SK-N-SH treated with all-trans-retinoic acid at 6 μM for 48 hours (cell line): ENCODE results near the gene OCA2.

Source experiments
- ZFP30 ChIP-seq: fragments of 450-650 bp; formaldehyde crosslinking; IDR thresholded peaks from 2 replicates; pipeline ENCODE4 v1.5.0; 2022; ENCODE audit warnings: mild to moderate bottlenecking, moderate library complexity
- TF ChIP-seq, protein P1 (sequence below): fragments of 250-450 bp; sonication (Bioruptor Pico); IDR thresholded peaks from 2 replicates; pipeline ENCODE4 v1.5.1; 2021; ENCODE audit warnings: mild to moderate bottlenecking, moderate library complexity
- TF ChIP-seq, protein P2 (sequence below): fragments of 250-450 bp; sonication (Bioruptor Pico); IDR thresholded peaks from 2 replicates; pipeline ENCODE4 v1.5.1; 2020; ENCODE audit warnings: low read depth, mild to moderate bottlenecking, moderate library complexity
- TF ChIP-seq, protein P3 (sequence below): fragments of 250-450 bp; sonication (Bioruptor Pico); IDR thresholded peaks from 2 replicates; pipeline ENCODE4 v1.8.0; 2020; ENCODE audit warnings: mild to moderate bottlenecking, moderate library complexity, borderline replicate concordance

DNA sequence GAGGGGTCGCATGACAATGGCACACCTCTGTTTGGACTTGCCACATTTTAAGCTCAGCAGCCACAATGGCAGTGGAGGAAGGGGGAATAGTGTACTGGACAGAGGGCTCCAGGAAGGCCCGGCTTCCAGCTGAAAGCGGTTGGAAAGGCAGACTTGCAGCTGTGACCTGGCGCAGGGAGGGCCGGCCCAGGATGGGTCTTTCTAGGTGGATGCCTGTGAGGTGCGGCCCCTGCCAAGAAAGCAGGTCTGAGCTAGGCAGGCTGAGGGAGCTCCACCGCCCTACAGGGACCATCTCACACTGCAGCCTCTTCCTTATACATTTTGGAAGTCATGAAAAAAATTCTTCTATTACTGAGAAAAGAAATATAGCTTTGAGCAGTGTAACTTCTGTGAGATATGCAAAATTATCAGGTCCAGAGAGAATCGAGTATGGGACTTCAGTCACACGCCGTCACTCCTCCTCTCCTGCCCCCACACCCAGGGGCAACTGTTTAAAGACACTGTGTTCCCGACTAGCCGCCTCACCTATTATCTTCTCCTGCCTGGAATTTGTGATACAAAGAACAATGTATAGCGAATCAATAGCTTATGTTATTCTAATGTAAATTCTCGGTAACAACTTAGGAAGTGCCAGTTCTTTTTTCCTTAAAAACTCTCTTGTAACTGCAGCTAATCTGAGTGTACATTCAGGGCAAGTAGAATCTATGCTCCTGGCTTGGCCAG is 331.0 kb downstream of the OCA2 start:
- TF ChIP-seq ZFP30 (CRISPR knock-in tag), result no peak
- TF ChIP-seq, protein P1, sequence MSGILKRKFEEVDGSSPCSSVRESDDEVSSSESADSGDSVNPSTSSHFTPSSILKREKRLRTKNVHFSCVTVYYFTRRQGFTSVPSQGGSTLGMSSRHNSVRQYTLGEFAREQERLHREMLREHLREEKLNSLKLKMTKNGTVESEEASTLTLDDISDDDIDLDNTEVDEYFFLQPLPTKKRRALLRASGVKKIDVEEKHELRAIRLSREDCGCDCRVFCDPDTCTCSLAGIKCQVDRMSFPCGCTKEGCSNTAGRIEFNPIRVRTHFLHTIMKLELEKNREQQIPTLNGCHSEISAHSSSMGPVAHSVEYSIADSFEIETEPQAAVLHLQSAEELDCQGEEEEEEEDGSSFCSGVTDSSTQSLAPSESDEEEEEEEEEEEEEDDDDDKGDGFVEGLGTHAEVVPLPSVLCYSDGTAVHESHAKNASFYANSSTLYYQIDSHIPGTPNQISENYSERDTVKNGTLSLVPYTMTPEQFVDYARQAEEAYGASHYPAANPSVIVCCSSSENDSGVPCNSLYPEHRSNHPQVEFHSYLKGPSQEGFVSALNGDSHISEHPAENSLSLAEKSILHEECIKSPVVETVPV (CRISPR knock-in tag), result no peak
- TF ChIP-seq, protein P2, sequence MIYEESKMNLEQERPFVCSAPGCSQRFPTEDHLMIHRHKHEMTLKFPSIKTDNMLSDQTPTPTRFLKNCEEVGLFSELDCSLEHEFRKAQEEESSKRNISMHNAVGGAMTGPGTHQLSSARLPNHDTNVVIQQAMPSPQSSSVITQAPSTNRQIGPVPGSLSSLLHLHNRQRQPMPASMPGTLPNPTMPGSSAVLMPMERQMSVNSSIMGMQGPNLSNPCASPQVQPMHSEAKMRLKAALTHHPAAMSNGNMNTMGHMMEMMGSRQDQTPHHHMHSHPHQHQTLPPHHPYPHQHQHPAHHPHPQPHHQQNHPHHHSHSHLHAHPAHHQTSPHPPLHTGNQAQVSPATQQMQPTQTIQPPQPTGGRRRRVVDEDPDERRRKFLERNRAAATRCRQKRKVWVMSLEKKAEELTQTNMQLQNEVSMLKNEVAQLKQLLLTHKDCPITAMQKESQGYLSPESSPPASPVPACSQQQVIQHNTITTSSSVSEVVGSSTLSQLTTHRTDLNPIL (CRISPR knock-in tag), result no peak
- TF ChIP-seq, protein P3, sequence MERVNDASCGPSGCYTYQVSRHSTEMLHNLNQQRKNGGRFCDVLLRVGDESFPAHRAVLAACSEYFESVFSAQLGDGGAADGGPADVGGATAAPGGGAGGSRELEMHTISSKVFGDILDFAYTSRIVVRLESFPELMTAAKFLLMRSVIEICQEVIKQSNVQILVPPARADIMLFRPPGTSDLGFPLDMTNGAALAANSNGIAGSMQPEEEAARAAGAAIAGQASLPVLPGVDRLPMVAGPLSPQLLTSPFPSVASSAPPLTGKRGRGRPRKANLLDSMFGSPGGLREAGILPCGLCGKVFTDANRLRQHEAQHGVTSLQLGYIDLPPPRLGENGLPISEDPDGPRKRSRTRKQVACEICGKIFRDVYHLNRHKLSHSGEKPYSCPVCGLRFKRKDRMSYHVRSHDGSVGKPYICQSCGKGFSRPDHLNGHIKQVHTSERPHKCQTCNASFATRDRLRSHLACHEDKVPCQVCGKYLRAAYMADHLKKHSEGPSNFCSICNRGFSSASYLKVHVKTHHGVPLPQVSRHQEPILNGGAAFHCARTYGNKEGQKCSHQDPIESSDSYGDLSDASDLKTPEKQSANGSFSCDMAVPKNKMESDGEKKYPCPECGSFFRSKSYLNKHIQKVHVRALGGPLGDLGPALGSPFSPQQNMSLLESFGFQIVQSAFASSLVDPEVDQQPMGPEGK (CRISPR knock-in tag), result no peak
